ENCODE measurements around the gene ZNF385C. TPM values are rescaled to one million over a fixed set of nuclear protein-coding genes. Genes with fewer than 3 reads are reported as not detected.

ZNF385C gene
- total RNA-seq, 4 donors from 2014 or later, result 0.27 to 0.48 TPM; not detected in 2

GRCh38 chr17:42135664-42136653 is 37.7 kb upstream of the ZNF385C start:
- intact Hi-C loops (cut with DNase I; ENCODE audit: low total_unique reads) (no loop called here), in situ Hi-C loops (cut with MboI; ENCODE audit: low pct_ligation_motif_present in 1 of 4, low pct_unique_long_range_greater_than_20kb in 1 of 4, low sequenced_read_pairs in 3 of 4) (no loop called here)
- H3K36me3 ChIP-seq, result no peaks in the 10 kb centered on the region
- peak overlapping the region; percentile 84 to 87 (median 86) for H3K27ac ChIP-seq
- no peaks in the 10 kb centered on the region for H3K27me3 ChIP-seq
- peak; percentile 74 to 89 (median 79) for TF ChIP-seq POLR2AphosphoS5 (IDR thresholded peaks at IDR 0.05)
- TF ChIP-seq POLR2A (IDR thresholded peaks at IDR 0.05), result peak; percentile 57
- TF ChIP-seq EP300 (IDR thresholded peaks at IDR 0.05; ENCODE audit: low read depth), result no peak
- H3K9me3 ChIP-seq, result no peaks in the 10 kb centered on the region
- H3K4me1 ChIP-seq, result peaks cover 30 to 91% (median 63%) of the 10 kb centered on the region in 4 donors
- H3K4me3 ChIP-seq, result peak overlapping the region in 2 of 4 donors; percentile 2 to 29
- 10 to 50% methylated on average over 4 to 15 of the region's 15 CpGs for WGBS, 2 donors (ENCODE audit: low coverage in 1 of 2)
- peak; percentile 85 for DNase-seq

- in situ Hi-C loops (cut with MboI; ENCODE audit: low pct_ligation_motif_present in 1 of 4, low pct_unique_long_range_greater_than_20kb in 1 of 4, low sequenced_read_pairs in 3 of 4), result no loop called here
- Histone ChIP-seq H3K27me3 (no peaks in the 10 kb centered on the region), H3K36me3 (peaks cover 0 to 2% (median 0%) of the 10 kb centered on the region in 4 donors), H3K9me3 (no peaks in the 10 kb centered on the region), H3K27ac (peak overlapping the region; percentile 84 to 87 (median 86)), H3K4me1 (peaks cover 30 to 95% (median 63%) of the 10 kb centered on the region in 4 donors), H3K4me3 (no peak overlapping the region)
- DNase-seq, result no peak
- TF ChIP-seq POLR2A (IDR thresholded peaks at IDR 0.05), result no peak
- TF ChIP-seq EP300 (IDR thresholded peaks at IDR 0.05; ENCODE audit: low read depth), result no peak
- TF ChIP-seq POLR2AphosphoS5 (IDR thresholded peaks at IDR 0.05), result no peak
- TF ChIP-seq CTCF (IDR thresholded peaks at IDR 0.05), result no peak
- WGBS, 2 donors (ENCODE audit: low coverage in 1 of 2), result 79% methylated on average over 6 of the region's 6 CpGs; no CpG with 5 or more reads in 1 of the 2 donors
- intact Hi-C loops (cut with DNase I; ENCODE audit: low total_unique reads), result no loop called here
Measured at GRCh38 chr17:42135151-42135550, 36.9 kb upstream of the ZNF385C start.

GRCh38 chr17:42133461-42134041 is 35.3 kb upstream of the ZNF385C start:
- peaks cover 30 to 80% (median 58%) of the 10 kb centered on the region in 4 donors for H3K4me1 ChIP-seq
- H3K4me3 ChIP-seq, result no peak overlapping the region
- H3K9me3 ChIP-seq, result no peaks in the 10 kb centered on the region
- TF ChIP-seq CTCF (IDR thresholded peaks at IDR 0.05), result no peak
- no peak for TF ChIP-seq POLR2A (IDR thresholded peaks at IDR 0.05)
- TF ChIP-seq EP300 (IDR thresholded peaks at IDR 0.05; ENCODE audit: low read depth), result no peak
- TF ChIP-seq POLR2AphosphoS5 (IDR thresholded peaks at IDR 0.05), result no peak
- H3K27me3 ChIP-seq, result no peaks in the 10 kb centered on the region
- intact Hi-C loops (cut with DNase I; ENCODE audit: low total_unique reads), result no loop called here
- DNase-seq, result peak; percentile 64
- H3K36me3 ChIP-seq, result peaks cover 0 to 16% (median 8%) of the 10 kb centered on the region in 4 donors
- peak overlapping the region; percentile 84 to 87 (median 86) for H3K27ac ChIP-seq
- 28% methylated on average over 4 of the region's 4 CpGs; no CpG with 5 or more reads in 1 of the 2 donors for WGBS, 2 donors (ENCODE audit: low coverage in 1 of 2)
- in situ Hi-C loops (cut with MboI; ENCODE audit: low pct_ligation_motif_present in 1 of 4, low pct_unique_long_range_greater_than_20kb in 1 of 4, low sequenced_read_pairs in 3 of 4), result no loop called here

GRCh38 chr17:42132941-42133340 is 34.7 kb upstream of the ZNF385C start:
- in situ Hi-C loops (cut with MboI; ENCODE audit: low pct_ligation_motif_present in 1 of 4, low pct_unique_long_range_greater_than_20kb in 1 of 4, low sequenced_read_pairs in 3 of 4), result no loop called here
- Histone ChIP-seq H3K27ac (peak overlapping the region; percentile 84 to 87 (median 86)), H3K9me3 (no peaks in the 10 kb centered on the region), H3K36me3 (peaks cover 0 to 22% (median 10%) of the 10 kb centered on the region in 4 donors), H3K4me3 (no peak overlapping the region), H3K27me3 (no peaks in the 10 kb centered on the region), H3K4me1 (peaks cover 26 to 74% (median 52%) of the 10 kb centered on the region in 4 donors)
- intact Hi-C loops (cut with DNase I; ENCODE audit: low total_unique reads), result no loop called here
- peak; percentile 77 for DNase-seq
- TF ChIP-seq POLR2AphosphoS5 (IDR thresholded peaks at IDR 0.05) (no peak), CTCF (IDR thresholded peaks at IDR 0.05) (no peak)
- 38% methylated on average over 3 of the region's 3 CpGs; no CpG with 5 or more reads in 1 of the 2 donors for WGBS, 2 donors (ENCODE audit: low coverage in 1 of 2)
